Measurements from ENCODE around the gene PPM1A.

DNA sequence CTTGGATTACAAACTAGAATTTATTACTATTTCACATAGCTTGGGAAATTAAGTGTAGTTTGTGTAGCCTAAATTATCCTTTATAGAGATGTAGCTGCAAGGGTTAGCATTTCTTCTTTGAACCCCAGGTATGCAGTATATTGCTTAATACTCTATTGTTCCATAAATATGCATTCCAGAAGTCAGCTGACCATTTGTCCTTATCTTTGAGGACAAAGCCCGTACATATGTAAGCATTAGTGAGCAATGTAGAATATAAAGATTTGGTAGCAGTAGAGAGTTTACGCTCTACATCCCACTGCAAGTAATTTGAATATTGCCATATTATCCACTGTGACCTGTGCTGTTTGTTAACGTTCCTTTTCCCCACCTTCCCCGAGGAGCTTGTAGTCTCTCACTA is 26.9 kb downstream of the PPM1A start:
- no peak for TF ChIP-seq CTCF (IDR thresholded peaks at IDR 0.05; ENCODE audit: insufficient read depth, low read length, poor library complexity, severe bottlenecking)
- TF ChIP-seq EZH2phosphoT487 (conservative IDR thresholded peaks at IDR 0.05; ENCODE audit: low read length): no peak
